NT2/D1 (cell line): ENCODE results near the gene COL26A1.

Experiments
- SUZ12 ChIP-seq: IDR thresholded peaks from 2 replicates; pipeline ENCODE4 v1.6.1; 2011; ENCODE audit not compliant: insufficient read length, insufficient read depth; ENCODE audit errors: extremely low read depth
- YY1 ChIP-seq: IDR thresholded peaks from 2 replicates; pipeline ENCODE4 v1.6.1; 2011; ENCODE audit not compliant: insufficient read length, insufficient read depth

- TF ChIP-seq SUZ12 = no peak
- no peak for TF ChIP-seq YY1
Measured at GRCh38 chr7:101367676-101368075, 5.0 kb downstream of the COL26A1 start.
